Smooth muscle cell of bladder (primary cell): ENCODE measurements around the gene LCE1F. TPM values are rescaled to one million over a fixed set of nuclear protein-coding genes. Genes with fewer than 3 reads are reported as not detected.

Experiments
- total RNA-seq: library from RNA; depleted of rRNA; stranded (reverse); fragments of >200 nt; gene quantifications from 2 replicates; pipeline ENCODE4 v1.2.3, GENCODE V29; 2014

LCE1F gene, protein sequence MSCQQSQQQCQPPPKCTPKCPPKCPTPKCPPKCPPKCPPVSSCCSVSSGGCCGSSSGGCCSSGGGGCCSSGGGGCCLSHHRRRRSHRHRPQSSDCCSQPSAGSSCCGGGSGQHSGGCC
- not detected in 2 replicates for total RNA-seq

DNA sequence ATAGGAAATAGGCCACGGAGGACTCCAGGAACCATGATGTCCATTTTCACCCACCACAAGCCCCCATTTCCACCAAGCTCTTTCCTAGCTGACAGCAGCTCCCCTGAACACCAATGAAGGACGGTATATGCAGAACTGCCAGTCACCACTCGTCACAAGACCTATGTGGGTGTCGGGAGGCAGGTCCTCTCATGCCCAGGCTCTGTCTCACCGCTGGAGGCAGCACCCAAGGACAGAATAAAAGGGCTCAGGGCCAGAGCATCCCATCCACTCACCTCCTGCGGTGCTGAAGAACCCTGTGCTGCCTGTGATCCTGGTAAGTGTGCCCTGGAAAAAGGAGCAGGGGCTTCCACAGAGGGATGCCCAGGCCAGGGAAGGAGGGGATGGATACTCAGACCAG, at the start of gene LCE1F:
Gene LCE1F (plus strand): TSS at position 266 of the 400 bp plus-strand sequence. CDS start 1,232 bp downstream, outside the sequence.

DNA sequence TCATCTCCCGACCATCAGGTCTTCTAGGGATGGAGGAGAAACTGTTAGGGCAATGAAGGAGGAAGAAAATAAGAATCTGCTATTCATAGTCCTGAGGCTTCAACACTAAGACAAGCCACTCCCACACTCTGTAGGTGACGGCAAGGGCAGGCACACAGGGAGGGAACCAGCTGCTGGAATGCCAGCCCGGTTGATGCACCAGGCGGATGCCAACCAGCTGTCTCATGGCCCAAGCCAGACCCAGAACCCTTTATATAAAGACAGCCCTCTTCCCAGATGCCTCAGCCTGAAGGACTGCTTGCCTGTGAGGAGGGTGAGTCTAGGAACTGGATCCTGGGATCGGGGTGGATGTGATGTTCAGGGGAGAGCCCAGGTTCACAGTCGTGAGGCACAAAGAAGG, 17.2 kb upstream of the LCE1F start, which contains the start of gene KPRP:
Gene KPRP (plus strand): TSS at position 279 of the 400 bp plus-strand sequence. CDS start 1,564 bp downstream, outside the sequence.

DNA sequence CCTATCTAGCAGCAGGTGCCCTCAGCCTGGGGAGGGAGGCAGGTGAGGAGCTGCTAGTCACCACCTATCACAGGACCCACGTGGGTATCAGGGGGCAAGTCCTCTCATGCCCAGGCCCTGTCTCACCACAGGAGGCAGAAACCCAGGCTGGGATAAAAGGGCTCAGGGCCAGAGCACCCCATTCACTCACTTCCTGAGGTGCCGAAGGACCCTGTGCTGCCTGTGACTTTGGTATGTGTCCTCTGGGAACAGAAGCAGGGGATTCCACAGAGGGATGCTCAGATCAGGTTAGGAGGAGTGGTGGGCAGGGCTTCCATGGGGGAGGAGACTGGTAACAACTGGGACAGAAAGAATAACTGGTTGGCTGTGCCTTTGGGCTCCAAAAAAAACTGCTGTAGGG, 11.1 kb downstream of the LCE1F start, which contains the start of gene LCE1E:
Gene LCE1E (plus strand): TSS at position 181 of the 400 bp plus-strand sequence. CDS start 1,043 bp downstream, outside the sequence.

DNA sequence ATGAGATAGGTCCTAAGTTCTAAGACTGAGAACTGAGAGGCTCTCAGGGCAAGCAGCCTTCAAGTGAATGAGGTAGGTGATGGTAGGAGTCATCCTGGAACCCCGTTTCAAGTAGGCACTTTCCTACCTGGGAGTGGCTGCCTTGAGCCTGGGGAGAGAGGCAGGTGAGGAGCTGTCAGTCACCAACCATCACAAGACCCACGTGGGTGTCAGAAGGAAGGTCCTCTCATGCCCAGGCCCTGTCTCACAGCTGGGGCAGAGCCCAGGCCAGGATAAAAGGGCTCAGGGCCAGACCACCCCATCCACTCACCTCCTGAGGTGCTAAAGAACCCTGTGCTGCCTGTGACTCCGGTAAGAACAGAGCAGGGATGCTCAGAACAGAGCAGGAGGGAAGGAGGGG, 21.5 kb downstream of the LCE1F start, which contains the start of gene LCE1D:
Gene LCE1D (plus strand): TSS at position 301 of the 400 bp plus-strand sequence. CDS start 1,074 bp downstream, outside the sequence.

DNA sequence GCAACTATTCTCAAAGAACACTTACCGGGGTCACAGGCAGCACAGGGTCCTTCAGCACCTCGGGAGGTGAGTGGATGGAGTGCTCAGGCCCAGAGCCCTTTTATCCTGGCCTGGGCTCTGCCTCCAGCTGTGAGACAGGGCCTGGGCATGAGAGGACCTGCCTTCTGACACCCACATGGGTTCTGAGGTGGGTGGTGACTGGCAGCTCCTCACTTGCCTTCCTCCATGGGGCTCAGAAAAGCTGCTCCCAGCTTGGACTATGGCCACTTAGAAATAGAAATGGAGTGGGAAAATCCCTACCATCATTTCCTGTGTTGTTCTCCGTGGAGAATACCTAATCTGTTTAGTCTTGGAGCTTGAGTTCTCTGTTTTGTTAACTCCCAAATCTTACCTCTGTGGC, 31.6 kb downstream of the LCE1F start, which contains the start of gene LCE1C:
Gene LCE1C (minus strand): TSS at position 76 of the 400 bp plus-strand sequence. CDS start 1,173 bp downstream, outside the sequence.

DNA sequence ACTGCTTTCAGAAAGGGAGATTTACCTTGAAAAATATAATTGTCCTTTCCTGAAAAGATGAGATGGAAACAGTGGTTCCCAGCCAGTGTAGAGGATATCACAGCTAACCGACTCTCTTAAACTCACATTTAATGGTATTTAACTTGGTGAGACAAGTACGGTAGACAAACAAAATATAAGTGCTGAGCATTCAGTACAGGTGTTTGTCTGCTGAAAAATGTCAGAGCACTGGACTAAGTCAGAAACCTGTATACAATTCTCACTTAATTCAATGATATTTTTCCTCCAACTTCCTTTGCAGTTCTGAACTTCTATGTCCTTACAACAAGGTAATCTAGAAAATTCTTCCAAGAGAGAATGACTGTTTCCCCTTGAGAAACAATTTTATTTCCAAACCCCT, 36.7 kb downstream of the LCE1F start, which contains the start of gene LCE1B:
Gene LCE1B (plus strand): TSS at position 301 of the 400 bp plus-strand sequence. CDS start 476 bp downstream, outside the sequence.

Other genes starting within 250 kb of the LCE1F start
- not detected in 2 replicates for gene LCE3E, start 208.4 kb upstream of the LCE1F start, total RNA-seq
- not detected in 2 replicates for gene LCE3D, start 194.6 kb upstream of the LCE1F start, total RNA-seq
- not detected in 2 replicates for gene LCE3C, start 174.9 kb upstream of the LCE1F start, total RNA-seq
- gene LCE3B, start 161.3 kb upstream of the LCE1F start, total RNA-seq = not detected in 2 replicates
- not detected in 2 replicates for gene LCE3A, start 152.0 kb upstream of the LCE1F start, total RNA-seq
- not detected in 2 replicates for gene LCE2D, start 111.8 kb upstream of the LCE1F start, total RNA-seq
- gene LCE2C, start 99.9 kb upstream of the LCE1F start, total RNA-seq = not detected in 2 replicates
- gene LCE2B, start 89.0 kb upstream of the LCE1F start, total RNA-seq = not detected in 2 replicates
- gene LCE2A, start 76.8 kb upstream of the LCE1F start, total RNA-seq = not detected in 2 replicates
- not detected in 2 replicates for gene LCE4A, start 67.0 kb upstream of the LCE1F start, total RNA-seq
- gene KPRP, start 17.1 kb upstream of the LCE1F start, total RNA-seq = not detected in 2 replicates
- not detected in 2 replicates for gene LCE1E, start 11.1 kb downstream of the LCE1F start, total RNA-seq
- not detected in 2 replicates for gene LCE1D, start 21.6 kb downstream of the LCE1F start, total RNA-seq
- gene LCE1C, start 31.5 kb downstream of the LCE1F start, total RNA-seq = not detected in 2 replicates
- not detected in 2 replicates for gene LCE1B, start 36.8 kb downstream of the LCE1F start, total RNA-seq
- not detected in 2 replicates for gene LCE1A, start 52.3 kb downstream of the LCE1F start, total RNA-seq
- gene LCE6A, start 67.7 kb downstream of the LCE1F start, total RNA-seq = not detected in 2 replicates
- gene LCE7A, start 84.9 kb downstream of the LCE1F start, total RNA-seq = not detected in 2 replicates
- gene SMCP, start 103.2 kb downstream of the LCE1F start, total RNA-seq = not detected in 2 replicates
- gene IVL, start 133.4 kb downstream of the LCE1F start, total RNA-seq = not detected in 2 replicates
- not detected in 2 replicates for gene SPRR5, start 172.1 kb downstream of the LCE1F start, total RNA-seq
- gene SPRR4, start 195.5 kb downstream of the LCE1F start, total RNA-seq = not detected in 2 replicates
- not detected in 2 replicates for gene SPRR1A, start 208.9 kb downstream of the LCE1F start, total RNA-seq
- gene SPRR3, start 226.6 kb downstream of the LCE1F start, total RNA-seq = not detected in 2 replicates